GM12864 (cell line): ENCODE data around the gene KCNG2.

ENCODE experiments used
- DNase-seq: peaks from one replicate; pipeline ENCODE4 v3.0.0-alpha.2; 2011; ENCODE audit warnings: low read depth
- H3K4me3 ChIP-seq: 2 replicates; pipeline ENCODE4 v1.5.1; 2011; ENCODE audit warnings: mild to moderate bottlenecking, low read depth, low read length, control low read depth
- TF ChIP-seq, protein P1 (sequence below): IDR thresholded peaks from 2 replicates; pipeline ENCODE4 v1.5.1; 2011; ENCODE audit warnings: low read depth, mild to moderate bottlenecking, moderate library complexity, low read length, control low read depth, inconsistent platforms; ENCODE audit errors: missing control alignments

Gene KCNG2

GRCh38 chr18:79914614-79915160 is 116.9 kb downstream of the KCNG2 start:
- H3K4me3 ChIP-seq, result no peak overlapping the region
- TF ChIP-seq, protein P1, sequence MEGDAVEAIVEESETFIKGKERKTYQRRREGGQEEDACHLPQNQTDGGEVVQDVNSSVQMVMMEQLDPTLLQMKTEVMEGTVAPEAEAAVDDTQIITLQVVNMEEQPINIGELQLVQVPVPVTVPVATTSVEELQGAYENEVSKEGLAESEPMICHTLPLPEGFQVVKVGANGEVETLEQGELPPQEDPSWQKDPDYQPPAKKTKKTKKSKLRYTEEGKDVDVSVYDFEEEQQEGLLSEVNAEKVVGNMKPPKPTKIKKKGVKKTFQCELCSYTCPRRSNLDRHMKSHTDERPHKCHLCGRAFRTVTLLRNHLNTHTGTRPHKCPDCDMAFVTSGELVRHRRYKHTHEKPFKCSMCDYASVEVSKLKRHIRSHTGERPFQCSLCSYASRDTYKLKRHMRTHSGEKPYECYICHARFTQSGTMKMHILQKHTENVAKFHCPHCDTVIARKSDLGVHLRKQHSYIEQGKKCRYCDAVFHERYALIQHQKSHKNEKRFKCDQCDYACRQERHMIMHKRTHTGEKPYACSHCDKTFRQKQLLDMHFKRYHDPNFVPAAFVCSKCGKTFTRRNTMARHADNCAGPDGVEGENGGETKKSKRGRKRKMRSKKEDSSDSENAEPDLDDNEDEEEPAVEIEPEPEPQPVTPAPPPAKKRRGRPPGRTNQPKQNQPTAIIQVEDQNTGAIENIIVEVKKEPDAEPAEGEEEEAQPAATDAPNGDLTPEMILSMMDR, result no peak
- DNase-seq, result no peak

DNA sequence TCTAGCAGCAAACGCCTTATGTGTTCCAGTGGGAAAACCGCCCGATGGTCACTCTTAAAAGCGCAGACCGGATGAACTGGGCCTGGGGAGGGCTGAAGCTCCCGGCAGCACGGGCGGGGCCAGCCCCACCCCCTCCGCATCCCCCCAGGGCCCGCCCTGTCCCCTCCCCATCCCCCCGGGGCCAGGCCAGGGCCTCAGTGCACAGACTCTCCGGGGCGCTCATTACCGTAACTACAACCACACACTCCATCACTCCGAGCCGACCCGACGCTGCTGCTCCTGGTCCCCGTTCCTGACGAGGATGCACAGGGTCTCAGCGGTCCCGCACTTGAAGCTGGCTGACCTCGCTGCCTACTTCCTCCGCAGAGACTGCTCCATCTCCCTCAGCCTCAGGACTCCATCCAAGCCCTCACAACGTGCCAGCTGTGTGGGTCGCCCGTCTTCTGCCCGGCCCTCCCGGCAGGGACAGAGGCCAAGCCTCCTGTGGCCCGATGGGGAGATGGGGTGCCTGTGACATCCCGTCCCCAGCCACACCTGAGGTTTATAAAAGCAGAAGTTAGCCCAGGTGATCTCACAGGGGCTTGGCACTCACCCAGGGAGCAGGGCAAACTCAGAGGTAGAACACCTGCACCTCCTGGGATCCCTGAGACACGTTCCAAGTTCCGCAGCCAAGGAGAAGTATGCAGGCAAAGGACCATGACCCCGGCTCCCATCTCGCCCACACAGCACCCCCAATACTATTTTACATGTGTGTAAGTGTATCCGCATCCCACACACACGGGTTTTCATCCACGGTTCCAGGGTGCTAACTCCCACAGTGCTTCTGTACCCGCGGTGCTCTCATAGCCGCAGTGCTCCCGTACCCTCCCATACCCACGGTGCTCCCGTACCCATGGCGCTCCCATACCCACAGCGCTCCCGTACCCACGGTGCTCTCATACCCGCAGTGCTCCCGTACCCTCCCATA is 117.7 kb downstream of the KCNG2 start:
- H3K4me3 ChIP-seq, result no peak overlapping the region
- no peak for DNase-seq
- TF ChIP-seq, protein P1, result no peak

DNA sequence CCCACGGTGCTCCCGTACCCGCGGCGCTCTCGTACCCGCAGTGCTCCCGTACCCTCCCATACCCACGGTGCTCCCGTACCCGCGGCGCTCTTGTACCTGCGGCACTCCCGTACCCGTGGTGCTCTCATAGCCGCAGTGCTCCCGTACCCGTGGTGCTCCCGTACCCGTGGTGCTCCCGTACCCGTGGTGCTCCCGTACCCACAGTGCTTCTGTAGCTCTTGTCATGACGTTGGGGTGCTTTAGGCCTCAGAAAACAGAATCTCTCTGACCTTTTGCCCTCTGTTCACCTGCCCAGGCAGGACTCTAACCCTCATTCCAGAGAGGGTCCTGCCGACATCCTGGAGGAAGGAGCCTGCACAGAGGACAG is 118.4 kb downstream of the KCNG2 start:
- TF ChIP-seq, protein P1, result no peak
- no peak for DNase-seq
- no peak overlapping the region for H3K4me3 ChIP-seq

GRCh38 chr18:79916546-79917168 is 118.9 kb downstream of the KCNG2 start:
- H3K4me3 ChIP-seq, result no peak overlapping the region
- TF ChIP-seq, protein P1, result no peak
- no peak for DNase-seq

- TF ChIP-seq, protein P1, result no peak
- no peak overlapping the region for H3K4me3 ChIP-seq
- DNase-seq, result no peak
These were observed 119.6 kb downstream of the KCNG2 start for GRCh38 chr18:79917169-79917852.

- TF ChIP-seq, protein P1, result no peak
- no peak overlapping the region for H3K4me3 ChIP-seq
- DNase-seq, result no peak
These were observed 120.3 kb downstream of the KCNG2 start for GRCh38 chr18:79917853-79918614.
